GM19193 (cell line): Measurements from ENCODE around the gene ABL2.

Experiments used
- POLR2A ChIP-seq: IDR thresholded peaks from 4 replicates; pipeline ENCODE4 v1.6.1; 2011; ENCODE audit not compliant: insufficient read depth, insufficient read length; ENCODE audit errors: extremely low read depth

ABL2 gene

DNA sequence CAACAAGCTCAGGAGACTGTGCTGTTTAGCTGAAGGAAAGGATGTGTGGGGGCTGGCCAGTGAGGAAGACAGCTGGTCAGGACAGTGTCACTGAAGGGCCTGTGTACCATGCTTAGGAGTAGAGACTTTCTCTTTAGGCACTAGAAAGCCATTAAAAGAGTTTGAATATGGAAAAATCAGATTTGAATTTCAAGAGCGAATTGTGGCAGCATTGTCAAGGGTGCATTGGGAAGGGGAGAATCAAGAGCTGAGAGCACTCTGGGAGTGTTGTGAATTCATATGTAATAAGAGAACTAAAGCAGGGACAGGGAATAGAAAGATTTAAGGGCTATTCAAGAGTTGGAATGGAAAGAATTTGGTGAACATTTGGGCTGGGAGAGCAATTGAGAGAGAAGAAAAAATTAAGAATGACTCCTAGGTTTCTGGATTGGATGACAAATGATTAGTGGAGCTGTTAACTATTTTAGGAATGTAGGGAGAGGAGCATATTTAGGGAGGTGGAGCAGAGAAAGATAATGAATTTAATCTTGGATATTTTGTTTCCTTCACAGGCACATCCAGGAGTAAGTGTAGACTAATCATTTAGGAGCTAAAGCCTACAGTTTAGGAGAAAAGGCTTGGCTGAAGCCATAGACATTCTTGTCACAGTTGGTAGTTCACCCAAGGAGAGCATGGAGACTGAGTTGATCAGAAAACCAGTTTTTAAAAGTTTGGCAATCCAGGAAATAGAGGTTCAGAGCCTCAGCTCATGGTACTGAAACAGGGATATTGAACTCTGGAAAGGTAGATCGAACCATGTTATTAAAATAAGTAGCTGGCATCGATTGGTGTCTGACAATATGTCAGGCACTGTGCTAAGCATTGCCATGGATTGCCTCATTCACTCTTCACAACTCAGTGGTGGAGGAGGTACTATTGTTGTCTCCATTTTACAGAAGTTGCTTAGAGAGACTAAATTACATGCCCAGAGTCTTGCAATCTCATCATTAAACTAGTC lies 170.7 kb downstream of the ABL2 start:
- no peak for TF ChIP-seq POLR2A

DNA sequence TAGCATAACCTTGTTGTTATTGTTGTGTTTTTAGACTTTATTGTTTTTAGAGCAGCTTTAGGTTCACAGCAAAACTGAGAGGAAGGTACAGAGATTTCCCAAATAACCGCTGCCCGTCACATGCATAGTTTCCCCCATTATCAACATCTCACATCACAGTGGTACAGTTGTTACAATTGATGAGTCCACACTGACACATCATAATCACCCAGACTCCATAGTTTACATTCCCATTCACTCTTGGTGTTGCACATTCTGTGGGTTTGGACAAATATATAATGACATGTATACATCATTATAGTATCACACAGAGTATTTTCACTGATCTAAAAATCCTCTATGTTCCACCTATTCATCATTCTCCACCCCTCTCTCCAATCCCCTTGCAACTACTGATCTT lies 173.5 kb downstream of the ABL2 start:
- no peak for TF ChIP-seq POLR2A

DNA sequence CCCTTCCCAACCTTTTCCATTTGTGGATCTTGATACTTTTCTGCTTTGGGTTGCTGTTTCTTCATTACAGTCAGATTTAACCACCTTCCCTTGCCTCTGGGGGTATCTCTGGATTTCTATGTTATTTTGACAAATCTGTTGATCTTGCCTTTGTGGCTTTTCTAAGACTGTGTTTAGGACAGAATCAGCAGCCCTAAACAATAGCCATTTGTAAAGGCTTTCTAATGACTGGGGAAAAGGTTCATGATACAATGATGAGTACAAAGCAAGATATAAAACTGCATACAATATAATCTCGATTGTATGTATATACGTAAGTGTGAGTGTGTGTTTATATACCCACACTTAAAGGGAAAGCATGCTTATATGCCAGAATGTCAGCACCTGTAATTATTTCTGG lies 176.0 kb downstream of the ABL2 start:
- TF ChIP-seq POLR2A, result no peak

DNA sequence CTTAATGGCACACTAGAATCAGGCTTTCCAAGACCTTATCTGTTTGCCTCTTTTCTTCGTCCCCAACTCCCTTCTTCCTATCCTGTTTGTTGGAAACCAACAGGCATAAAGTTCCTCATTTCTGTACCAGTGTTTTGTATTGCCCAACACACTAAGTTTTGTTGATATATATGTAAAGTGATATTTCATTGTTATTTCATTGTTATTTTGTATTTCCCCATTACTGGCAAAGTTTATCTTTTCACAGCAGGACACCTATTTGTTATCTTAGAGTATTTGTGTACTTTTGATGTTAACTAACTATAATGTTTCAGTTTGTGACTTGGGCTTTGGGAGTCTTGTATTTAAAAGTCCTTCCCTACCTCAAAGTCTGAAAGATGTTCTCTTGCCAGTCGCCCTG lies 176.7 kb downstream of the ABL2 start:
- no peak for TF ChIP-seq POLR2A
